GM19372 (cell line): Measurements from ENCODE around the gene ANKS1A.

ENCODE experiments used
- ATAC-seq: cut with Tn5 transposase; IDR thresholded peaks from one replicate; pipeline ENCODE4 v1.9.1; 2021; ENCODE audit warnings: mild to moderate bottlenecking, low read depth, moderate library complexity; ENCODE audit not compliant: unreplicated experiment

ANKS1A gene

DNA sequence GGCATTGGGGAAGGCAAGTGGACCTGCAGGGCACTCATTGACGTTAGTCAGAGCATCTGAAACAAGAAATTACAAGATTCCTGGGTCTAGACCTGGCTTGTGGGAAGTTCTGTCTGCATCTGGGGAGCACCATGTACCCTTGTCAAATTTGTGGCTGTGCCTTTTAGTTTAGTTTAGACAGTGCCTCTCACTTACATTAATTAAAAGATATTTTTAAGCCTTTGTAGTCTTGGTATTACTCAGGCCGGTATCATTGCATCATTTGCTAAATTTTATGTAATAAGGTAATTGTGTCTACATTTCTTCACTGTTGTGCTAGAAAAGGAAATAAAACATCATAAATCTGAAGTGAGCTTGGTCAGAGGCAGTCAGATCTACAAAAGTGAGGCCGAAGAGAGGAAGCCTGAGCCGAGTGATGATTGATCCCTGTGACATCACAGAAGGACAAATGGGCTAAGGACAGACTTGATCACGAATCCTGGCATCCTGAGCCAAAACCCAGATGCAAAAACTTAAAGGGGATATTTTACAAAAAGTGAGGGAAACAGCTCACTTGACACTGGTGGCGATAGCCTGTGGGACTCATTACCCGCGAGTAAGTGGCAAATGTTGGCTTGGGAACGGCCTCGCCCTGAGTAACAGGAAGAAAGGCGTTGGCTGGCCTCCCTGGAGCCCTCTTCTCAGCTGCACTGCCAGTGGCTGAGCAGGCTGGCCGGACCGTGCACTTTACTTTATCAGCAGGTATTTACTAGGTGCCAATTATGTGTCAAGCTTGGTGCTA is 145.5 kb downstream of the ANKS1A start:
- no peak for ATAC-seq

DNA sequence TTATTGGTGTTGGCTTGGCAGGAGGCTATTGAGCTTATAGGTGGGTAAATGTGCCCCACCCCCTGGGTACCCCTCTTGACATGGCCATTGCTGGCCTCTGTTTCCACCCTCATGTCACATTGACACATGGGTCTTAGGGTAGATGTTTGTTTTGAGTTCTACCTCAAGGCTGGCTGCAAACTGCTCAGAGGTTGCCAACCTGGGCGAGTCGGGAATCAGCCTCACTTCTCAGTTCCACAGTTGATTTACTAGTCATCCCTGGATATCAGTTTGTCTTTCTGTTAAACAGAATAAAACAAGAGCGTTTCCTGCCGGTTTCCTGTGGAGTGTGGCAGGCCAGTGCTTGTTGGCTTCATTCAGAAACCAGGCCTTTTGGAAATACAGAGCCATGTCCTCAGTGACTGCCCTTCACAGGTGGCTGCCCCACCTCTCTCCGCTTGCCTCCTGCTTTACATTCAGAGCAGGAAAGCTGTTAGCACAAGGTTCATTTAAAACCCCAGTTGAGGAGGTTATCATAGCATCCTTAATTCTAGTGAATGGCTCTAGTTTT is 146.5 kb downstream of the ANKS1A start:
- no peak for ATAC-seq

DNA sequence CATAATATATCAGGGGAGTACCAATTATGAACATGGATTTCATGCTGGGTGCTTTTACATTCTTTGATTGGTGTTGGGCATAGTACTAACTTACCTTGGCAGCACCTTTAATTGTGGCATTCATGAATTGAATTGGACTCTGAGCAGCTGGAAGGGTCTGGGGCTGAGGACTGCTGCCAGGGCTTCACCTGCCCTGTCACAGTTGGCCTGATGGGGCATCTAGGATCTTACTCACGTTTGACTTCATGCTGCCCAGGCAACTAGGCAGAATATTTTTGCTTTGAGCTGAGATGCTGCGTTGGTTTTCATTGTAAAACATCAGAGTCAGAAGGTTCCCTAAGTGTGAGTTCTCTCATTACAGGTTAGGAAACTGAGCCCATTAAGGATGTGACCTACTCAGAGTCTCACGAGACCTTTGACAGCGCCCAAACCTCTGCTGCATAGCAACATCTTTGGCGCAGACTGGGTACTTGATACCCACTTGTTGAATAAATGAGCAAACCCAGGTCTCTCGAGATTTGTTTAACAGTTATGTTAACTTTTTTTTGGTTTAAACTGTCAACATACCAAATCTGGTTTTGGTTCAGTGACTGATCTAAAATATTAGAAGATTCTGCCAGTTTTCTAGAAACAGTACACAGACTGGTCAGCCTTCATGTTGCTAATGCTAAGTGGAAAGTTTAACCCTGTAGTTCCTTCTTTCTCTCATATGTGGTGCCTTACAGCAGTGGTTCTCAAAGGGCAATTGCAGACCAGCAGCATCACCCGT is 147.2 kb downstream of the ANKS1A start:
- ATAC-seq: no peak

DNA sequence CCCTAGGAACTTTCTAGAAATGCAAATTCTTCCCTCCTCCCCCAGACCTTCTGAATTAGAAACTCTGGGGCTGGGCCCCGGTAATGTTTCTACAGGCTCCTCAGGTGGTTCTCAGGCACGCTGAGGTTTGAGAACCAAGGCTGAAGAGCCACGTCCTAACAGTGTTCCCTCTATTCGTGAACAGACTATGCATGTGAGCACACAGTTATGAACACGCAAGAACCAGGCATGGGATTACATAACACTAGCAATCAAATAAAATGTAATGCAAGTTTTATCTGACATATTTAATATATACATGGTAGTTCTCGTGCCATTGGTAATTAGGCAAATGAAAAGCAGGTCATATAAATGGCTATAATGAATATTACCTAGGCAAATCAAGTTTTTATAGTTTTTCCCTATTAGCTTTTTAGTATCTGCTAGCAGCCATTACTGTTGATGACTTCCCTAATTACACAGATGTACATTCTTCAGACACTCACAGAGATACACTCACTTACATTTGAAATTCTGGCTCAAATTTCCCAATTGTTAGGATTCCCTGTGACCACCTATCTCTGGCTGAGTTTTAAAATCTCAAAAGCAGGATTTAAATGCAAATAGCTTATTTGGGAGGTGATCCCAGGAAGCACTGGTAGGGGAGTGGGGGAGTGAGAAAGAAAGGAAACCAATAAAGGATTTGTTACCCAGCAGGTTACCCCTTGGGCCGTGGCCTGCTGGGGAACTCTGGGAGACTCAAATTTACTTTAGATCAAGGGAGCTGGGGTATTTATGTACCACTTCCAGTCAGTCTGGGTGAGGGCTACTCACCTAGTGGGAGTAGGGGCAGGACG is 148.0 kb downstream of the ANKS1A start:
- no peak for ATAC-seq

DNA sequence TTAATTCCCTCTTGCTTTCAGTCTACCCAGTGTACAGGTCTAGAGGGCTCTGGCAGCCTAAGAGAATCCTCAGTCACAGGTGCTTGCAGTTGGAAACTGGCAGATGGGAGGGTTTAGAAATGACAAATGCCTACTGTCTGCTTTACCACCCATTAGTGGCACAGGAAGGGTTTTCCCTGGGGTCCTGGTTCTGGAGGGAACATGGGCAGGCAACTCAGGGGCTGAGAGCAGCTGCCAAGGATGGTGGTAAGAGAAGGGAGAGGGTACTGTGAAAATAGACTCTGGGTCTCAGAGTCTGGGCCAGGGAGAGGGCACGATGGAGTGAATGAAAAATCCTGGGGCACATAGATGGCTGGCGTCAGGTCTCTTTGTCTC is 148.6 kb downstream of the ANKS1A start:
- no peak for ATAC-seq

DNA sequence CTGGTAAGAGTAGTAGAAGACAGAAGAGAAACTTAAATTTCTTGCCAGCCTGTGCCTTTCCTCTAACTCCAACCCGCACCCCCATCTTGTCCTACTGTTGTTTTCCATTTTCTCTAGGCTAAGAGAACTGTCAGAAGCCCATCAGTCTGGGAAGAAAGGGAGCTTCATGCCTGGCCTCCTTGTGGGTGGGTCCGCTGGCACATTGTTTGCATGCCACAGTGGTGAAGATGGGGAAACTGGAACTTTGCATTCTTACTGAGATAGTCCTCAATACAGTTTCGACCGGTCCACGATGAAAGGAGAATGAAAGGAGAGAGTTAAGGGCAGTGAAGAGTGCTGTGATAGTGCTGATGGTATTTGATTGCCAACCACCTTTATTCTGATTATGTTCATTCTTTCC is 149.0 kb downstream of the ANKS1A start:
- ATAC-seq: no peak

DNA sequence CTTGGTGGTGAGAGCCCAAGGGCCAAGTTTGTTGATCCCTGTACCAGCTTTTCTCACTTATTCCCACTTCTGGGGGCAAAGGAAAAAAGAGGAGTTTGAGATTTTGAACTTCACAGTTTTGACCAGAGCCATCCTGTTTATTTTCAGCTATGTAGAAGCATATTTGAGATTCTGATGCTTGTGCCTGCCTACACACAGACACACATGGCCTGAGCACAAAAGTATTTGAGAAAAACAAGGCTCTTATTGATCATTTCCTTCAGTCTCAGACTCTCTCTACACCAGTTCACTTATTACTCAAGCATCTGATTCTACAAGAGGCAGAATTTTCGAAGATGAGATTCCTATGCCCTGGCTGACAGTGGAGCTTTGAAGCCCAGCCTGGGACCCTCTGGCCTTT is 151.3 kb downstream of the ANKS1A start:
- no peak for ATAC-seq

DNA sequence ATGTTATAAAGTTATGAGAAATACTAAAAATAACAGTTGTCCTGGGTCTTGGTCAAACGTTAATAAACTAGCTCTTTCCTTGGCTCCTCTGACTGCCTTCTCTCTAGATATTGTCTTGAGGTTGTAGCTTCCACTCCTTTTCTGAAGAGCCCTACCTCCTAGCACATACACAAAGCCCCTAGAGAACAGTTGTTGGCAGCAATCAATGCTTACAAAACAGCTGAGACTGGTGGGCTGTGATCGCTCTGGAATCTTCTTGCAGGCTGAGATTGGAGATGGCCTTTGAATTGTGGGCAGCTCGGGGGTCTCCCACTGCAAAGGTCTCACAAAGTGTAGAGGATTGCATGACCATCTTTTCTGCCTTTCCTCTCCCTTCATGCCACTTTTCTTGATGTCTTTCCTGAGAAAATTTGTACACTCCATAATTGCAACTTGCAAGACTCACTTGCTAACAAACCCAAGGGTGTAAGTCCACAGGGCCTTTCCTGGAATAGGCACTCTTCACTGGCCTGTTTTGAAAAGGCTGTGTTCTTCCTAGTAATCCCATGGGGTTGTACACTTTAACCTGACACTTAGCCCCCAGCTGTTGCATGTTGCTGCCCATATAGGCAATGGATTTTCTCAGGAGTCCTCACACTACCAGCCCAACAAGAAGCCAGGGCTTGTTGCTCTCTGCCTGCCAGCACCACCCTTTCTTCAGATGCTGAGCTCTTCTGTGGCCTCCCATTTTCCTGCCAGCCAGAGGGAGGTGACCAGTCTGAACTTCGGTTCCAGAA is 152.2 kb downstream of the ANKS1A start:
- no peak for ATAC-seq

DNA sequence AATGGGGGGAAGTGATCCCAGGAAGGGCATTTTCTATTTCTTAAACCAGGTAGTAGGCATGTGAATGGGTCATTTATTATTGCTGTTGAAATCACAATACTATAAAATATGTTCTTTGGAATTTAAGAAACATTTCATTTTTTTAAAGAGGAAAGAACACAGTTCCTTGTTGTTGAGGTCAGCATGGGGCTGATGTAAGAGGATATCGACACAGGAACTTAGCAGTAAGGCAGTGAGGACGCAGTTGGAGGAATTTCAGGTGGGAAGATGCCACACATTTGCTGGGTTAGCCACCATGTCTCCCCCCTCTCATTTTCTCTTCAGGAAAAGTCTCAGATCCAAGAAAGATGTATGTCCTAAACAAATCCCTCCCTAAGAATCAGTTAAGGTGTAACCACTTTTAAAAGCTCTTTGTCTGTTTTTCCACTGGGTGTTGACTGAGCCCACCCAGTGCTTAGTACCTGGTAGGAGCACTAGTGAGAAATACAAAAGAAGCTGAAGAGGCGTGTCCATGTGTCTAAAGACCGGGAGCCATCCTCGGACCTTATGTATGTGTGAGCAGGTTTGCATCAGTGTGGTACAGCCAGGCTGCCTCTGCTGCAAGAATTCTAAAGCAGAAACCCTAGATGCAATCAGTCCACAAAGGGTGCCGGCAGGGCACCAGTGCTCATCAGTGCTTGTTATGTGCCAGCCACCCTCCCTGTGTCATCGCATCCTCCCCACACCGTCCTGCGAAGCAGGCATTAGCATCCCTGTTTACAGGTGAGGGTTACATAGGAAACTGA is 153.2 kb downstream of the ANKS1A start:
- no peak for ATAC-seq

DNA sequence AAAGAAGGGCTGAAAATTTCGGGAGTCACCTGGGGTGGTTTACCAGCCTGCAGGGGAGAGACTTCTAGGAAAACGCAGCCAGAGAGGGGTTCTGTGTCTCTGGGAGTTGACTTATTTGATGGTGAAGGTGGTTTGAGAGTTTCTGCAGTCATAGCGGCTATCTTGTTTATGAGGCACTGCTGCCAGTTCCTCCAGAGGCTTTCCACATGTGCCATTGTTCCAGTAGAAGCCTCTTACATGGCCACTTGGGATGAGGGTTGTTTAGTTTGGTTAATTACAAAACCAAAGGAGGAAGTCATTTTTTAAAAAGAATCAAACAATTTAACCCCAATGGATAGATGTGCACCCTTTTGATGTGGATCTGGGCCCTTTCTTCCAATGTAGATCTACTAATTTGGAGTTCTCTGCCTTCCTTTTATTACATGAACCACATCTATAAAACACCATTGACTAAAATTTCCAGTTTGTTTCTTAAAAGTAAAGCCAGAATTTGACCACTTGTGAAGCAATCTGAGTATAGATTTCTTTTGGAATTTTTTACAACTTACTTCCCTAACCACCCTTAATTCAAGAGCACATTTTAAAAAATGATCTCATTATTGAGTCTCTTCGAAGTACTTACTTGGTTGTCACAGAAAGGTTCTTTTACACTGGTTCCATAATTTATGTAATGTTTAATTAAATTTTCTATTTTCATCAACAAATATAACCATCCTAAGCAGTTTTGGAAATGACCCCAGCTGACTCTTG is 154.5 kb downstream of the ANKS1A start:
- no peak for ATAC-seq

DNA sequence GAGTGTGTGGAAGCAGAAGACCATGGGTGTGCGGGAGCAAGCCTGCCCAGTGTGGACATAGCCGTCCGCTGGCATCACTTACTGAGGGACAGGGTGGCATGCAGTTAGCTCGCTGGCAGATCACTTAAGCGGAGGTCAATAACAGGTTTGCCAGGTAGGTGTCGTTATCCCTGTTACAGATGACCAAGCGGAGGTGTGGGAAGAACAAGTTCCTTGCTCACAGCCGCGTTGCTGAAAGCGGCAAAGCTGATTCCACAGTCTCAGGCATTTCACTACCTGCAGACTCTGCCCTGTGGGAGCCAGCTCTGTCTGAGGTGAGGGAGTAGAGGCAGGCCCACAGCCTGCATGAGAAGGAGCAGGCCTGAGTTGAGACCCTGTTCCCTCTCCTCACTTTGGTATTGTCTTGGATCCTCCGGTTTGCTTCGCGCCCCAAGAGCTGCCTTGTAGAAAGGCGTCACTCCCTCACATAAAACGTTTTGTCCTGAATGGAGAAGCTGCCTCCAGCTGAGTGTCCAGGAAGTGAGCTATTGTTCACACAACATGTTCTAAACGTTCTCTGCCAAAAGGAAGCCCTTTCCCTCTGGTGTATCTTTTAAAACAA is 155.2 kb downstream of the ANKS1A start:
- no peak for ATAC-seq

DNA sequence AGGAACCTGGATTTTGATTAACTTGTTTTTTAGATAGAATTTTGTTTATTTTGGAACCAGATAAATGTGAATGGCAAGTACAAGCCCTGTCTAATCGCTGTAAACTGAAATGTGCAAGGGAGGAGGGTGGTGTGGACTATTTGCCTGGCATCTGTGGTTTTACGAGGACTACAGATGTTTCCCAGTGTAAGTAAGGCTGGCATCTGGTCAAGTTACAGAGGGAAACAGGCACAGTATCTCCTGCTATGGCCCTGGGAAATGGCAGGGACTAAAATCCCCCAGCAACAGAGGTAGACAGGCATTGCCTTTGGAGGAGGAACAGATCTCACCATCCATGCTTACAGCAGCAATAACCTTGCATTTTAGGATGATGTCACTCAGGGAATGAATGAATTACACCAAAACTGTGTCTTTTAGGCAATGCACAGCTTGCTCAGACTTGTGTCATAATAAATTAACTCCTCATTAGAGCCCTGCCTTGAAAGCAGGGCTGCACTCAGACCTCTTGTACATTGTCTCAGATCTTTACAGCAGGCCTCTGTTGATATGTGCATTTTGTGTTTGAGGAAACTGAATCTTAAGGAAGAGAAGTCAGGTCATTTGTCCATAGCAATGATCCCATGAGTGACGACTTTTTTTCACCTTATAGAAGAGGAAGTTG is 155.8 kb downstream of the ANKS1A start:
- ATAC-seq: no peak

DNA sequence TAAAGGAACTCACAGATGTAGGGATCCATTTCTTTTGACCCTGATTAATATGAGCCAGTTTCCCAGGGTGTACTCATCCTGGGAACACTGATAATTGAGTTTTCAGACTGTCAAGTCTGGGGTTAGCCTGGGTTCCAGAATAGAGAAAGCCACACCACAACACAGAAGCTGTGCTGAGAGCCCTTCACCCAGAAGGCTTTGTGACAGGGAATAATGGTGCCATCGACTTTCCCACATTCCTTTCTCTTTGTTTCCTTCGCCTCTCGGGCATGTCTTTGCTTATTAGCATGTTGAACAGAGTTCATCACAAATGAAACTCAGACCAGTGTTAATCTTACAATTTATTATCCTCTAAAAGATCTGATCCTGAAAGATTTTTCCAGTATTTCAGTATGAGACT is 157.0 kb downstream of the ANKS1A start:
- ATAC-seq: no peak

DNA sequence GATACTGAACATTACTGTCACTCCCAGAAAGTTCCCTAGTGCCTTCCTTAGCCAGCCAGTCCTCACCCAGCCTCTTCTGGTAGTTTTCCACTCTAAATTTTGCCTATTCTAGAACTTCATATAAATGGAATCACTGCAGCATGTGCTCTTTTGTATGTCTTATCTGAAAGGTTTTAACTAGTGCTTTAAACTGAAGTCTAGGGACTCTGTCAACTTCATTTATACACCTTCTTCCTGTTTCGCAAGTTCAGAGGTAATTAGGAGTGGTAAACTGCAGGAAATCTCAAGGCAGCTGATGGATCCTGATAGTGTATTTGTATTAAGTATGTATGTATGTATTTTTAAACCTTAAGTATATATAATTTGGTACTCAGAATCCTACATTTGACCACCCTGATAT is 157.8 kb downstream of the ANKS1A start:
- ATAC-seq: no peak

DNA sequence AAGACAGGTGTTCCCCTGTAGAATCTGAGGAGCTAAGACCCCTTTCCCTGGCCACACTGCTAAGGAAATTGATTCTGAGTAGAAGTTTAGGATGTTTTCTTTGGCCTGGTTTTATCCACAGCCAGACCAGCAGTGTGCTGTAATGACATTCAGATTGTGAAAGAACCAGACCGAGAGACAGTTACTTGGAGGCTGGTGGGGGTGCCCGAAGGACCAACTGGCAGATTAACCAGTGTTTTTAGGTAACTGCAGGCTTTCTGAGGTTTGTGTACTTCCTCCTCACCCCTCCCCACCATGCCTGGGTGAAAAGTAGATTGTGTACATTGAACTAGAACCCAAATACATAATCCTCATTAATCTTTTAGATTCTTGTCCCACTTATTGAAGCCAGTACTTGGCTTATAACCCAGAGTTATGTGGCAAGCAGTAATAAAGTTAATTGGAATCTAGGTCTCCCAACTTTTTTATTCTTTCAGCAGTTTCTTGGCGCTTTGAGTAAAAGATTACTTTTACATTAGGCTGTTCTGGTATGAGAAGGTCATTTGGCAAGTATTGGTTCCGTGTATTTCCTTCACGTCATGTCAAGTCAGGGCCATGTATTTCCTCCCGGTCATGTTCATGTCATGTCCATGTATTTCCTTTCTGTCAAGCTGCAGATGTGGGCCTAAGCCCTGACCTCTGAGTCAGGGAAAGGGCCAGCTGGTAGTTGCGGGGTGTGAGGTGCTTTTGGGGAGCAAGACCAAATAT is 158.4 kb downstream of the ANKS1A start:
- no peak for ATAC-seq

DNA sequence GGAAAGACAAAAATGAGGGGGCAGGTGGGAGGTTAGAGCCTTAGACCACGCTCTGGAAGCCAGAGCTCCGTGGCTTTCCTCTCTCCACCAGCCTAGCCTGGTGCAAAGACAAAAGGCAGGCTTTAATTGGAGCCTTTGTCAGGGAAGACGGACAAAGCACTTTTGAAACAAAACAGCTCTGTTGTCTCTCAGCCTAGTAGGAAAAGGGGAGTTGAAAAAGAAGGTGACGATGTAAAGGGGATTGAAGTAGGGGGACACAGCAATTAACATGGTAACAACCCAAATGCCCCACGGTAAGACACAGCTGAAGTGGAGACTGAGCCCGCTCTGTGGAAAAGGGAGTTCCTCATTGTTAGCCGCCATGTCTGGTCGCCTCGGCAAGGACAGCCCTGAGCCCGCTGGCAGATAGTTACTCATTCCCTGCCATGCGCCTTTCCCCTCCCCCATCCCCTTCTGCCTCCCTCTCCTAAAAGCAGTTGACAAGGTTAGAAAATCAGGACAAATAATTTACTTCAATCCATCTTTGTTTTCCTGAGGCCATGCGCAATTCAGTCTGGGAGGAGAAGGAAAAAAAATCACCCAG is 159.1 kb downstream of the ANKS1A start:
- ATAC-seq: no peak

DNA sequence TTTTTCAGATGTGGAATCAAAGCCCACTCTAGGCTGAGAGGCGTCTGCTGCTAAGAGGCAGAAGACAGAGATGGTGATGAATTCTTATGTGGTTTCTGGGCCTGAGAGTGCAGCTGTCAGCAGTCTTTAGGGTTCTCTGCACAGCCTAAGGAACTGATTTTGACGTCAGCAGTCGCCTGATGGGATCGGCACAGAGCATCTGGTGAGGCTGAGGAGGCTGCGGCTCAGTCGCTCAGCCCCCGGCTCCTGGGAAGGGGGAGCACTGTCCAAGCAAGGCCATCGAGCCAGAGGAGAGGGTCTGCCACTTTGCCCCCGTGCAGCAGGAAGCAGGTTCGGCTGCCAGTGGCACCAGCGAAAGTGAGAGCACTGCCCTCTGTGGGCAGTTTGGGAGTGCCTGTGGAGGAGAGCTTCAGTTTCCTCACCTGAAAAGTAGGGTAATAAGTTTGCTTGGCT is 159.6 kb downstream of the ANKS1A start:
- ATAC-seq: no peak
